Loucy (cell line): Measurements from ENCODE around the gene RCAN2.

ENCODE experiments used
- EZH2phosphoT487 ChIP-seq: fragments of 200-600 bp; IDR thresholded peaks from 2 replicates; pipeline ENCODE4 v1.6.1; 2018; ENCODE audit warnings: antibody characterized with exemption, mild to moderate bottlenecking, moderate library complexity, borderline replicate concordance
- TF ChIP-seq, protein P1 (sequence below): fragments of 200-600 bp; sonication (generic); conservative IDR thresholded peaks from 2 replicates; pipeline ENCODE4 v1.5.1; 2014; ENCODE audit warnings: mild to moderate bottlenecking, antibody characterized with exemption, low read length

DNA sequence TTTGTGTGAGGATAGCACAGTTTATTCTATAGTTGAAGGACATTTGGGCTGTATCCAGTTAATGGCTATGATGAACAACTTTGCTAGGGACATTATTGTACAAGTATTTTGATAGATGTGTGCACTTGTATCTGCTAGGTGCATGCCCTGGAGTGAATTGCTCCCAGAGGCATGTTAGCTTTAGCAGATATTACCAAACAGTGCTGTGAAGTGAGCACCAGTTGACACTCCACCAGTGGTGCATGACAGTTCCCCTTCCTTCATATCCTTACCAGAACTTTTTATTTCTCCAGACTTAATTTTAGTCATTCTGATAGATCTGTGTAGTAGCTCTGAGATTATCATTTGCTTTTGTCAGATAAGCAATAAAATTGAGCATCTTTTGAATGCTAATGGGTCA, 271.6 kb downstream of the RCAN2 start:
- TF ChIP-seq, protein P1, sequence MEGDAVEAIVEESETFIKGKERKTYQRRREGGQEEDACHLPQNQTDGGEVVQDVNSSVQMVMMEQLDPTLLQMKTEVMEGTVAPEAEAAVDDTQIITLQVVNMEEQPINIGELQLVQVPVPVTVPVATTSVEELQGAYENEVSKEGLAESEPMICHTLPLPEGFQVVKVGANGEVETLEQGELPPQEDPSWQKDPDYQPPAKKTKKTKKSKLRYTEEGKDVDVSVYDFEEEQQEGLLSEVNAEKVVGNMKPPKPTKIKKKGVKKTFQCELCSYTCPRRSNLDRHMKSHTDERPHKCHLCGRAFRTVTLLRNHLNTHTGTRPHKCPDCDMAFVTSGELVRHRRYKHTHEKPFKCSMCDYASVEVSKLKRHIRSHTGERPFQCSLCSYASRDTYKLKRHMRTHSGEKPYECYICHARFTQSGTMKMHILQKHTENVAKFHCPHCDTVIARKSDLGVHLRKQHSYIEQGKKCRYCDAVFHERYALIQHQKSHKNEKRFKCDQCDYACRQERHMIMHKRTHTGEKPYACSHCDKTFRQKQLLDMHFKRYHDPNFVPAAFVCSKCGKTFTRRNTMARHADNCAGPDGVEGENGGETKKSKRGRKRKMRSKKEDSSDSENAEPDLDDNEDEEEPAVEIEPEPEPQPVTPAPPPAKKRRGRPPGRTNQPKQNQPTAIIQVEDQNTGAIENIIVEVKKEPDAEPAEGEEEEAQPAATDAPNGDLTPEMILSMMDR: no peak
- no peak for TF ChIP-seq EZH2phosphoT487
